Uterus (tissue), 2 donors: Measurements from ENCODE around the gene TNNI3.

Experiments
- POLR2A ChIP-seq, 2 donors: fragments of 450-650 bp; IDR thresholded peaks; one replicate each; pipeline ENCODE4 v1.6.1; 2016; ENCODE audit warnings: antibody characterized with exemption in 2 of 2, mild to moderate bottlenecking in 1 of 2, moderate library complexity in 1 of 2
- TF ChIP-seq, protein P1 (sequence below), 4 experiments: fragments of 200-600 bp in 2 of 4; fragments of 450-650 bp in 2 of 4; sonication (generic) in 2 of 4; IDR thresholded peaks; one replicate each; pipeline ENCODE4 v1.5.1; 2016 to 2019; ENCODE audit warnings: antibody characterized with exemption in 4 of 4, mild to moderate bottlenecking in 2 of 4, moderate library complexity in 1 of 4

DNA sequence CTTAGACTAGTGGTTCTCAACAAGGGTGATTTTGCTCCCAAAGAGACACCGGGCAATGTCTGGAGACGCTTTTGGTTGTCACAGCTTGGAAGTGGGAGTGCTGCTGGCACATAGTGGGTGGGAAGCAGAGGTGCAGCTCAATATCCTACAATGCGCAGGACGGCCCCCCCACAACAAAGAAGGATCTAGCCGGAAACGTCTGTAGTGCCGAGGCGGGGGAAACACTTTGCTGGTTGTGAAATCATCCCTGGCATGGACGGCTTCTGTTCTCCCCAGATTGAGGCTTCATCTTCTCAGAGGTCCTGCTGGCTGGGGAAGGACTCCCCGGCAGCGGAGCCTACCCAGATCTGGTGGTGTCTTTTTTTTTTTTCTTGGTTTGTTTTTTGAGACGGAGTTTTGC lies 35.9 kb upstream of the TNNI3 start:
- TF ChIP-seq POLR2A (IDR thresholded peaks at IDR 0.05), result no peak
- TF ChIP-seq, protein P1, sequence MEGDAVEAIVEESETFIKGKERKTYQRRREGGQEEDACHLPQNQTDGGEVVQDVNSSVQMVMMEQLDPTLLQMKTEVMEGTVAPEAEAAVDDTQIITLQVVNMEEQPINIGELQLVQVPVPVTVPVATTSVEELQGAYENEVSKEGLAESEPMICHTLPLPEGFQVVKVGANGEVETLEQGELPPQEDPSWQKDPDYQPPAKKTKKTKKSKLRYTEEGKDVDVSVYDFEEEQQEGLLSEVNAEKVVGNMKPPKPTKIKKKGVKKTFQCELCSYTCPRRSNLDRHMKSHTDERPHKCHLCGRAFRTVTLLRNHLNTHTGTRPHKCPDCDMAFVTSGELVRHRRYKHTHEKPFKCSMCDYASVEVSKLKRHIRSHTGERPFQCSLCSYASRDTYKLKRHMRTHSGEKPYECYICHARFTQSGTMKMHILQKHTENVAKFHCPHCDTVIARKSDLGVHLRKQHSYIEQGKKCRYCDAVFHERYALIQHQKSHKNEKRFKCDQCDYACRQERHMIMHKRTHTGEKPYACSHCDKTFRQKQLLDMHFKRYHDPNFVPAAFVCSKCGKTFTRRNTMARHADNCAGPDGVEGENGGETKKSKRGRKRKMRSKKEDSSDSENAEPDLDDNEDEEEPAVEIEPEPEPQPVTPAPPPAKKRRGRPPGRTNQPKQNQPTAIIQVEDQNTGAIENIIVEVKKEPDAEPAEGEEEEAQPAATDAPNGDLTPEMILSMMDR (IDR thresholded peaks at IDR 0.05), result no peak
